ENCODE results near the gene STN1.

The STN1 gene

DNA sequence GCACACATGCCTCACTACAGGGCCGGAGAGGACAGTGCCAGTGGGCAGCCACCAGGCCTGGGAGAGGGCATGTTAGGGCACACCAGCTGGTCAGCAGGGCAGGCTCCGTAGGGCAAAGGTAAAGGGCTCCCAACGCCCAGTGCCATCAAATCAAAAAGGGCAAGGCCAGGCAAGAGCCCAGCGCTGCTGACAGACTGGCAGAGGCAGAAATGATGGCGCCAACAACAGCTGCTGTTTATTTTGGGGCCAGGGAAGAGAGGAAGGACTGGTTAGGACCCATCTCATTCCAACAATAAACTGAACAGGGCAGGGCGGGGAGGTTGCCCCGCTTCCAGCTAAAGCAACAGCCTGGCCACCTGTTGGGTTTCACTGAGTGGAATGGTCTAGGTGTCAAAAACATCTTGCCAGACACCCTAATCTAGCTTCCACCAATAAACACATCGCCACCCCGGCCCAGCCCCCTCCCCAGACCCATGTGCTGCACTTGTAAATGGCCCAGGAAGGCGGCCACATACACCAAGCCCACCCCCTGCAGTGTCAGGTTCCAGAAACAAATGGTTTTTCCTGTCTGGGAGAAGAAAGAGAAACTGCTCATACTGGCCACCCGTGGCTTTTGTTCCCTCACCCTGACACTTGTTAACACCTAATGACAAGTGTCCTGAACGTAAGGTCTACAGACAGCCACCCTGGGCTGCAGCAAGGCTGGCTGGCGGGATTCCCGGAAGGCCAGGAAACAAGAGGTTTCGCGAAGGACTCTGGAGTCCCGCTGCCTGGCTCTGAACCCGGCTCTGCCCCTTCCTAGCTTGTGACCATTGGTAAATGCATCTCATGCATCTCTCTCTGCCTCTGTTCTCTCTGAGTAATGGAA is 77.9 kb downstream of the STN1 start:
- no peak for DNase-seq

DNA sequence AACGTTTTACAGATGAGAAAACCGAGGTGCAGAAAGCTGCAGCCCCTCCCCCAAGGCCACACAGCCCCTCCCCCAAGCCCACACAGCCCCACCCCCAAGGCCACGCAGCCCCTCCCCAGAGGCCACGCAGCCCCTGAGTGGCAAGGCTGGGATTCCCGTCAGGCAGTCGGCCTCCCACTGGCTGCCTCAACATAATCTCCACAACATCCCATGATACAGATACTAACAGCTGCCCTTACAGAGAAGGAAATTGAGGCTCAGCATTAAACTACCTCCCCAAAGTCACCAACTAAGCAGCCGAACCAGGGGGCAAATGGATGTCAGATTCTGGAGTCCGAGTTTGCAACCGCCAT is 78.5 kb downstream of the STN1 start:
- no peak for DNase-seq

DNA sequence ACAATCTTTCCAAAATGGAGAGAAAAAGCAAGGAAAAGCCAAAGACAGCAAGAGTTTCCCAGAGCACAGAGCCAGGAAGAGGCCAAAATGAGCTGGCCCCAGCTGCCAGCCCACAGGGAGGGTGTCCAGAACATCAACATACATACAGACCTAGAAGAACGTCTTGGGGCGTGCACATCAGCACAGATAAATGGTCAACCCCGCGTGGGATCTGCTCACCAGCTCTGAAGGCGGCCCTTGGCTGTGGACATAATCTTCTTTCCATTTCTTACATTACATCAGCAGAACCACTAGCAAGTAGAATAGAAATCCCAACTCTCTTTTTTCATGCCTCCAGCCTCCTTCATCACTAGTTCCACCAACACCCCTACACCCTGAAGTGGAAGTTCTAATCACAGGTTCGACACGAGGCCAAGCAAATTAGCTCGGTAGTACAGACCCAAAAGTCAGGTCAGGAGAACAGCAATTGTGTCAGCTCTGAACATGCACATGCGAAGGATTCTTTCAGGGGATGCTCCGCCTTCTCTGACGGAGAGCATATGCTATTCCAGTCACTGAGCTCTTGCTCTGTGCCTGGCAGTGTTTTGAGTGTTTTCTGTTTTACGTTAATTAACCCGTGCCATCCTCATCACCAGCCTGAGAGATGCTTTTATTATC is 79.0 kb downstream of the STN1 start:
- no peak for DNase-seq

DNA sequence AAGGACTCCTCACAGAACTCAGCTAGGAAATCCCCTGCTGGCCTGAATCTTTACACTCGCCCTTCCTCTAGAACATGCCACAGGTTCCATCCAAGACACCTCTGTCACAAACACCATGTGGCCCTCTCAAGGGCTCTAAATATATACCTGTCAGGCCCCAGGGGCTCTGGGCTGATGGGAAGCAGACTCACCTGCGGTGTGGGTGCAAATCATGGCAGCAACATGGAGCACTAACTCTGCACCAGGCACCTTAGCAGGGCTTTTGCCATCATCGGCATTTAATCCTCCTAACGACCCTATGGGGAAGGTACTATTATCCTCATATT is 80.0 kb downstream of the STN1 start:
- no peak for DNase-seq

DNA sequence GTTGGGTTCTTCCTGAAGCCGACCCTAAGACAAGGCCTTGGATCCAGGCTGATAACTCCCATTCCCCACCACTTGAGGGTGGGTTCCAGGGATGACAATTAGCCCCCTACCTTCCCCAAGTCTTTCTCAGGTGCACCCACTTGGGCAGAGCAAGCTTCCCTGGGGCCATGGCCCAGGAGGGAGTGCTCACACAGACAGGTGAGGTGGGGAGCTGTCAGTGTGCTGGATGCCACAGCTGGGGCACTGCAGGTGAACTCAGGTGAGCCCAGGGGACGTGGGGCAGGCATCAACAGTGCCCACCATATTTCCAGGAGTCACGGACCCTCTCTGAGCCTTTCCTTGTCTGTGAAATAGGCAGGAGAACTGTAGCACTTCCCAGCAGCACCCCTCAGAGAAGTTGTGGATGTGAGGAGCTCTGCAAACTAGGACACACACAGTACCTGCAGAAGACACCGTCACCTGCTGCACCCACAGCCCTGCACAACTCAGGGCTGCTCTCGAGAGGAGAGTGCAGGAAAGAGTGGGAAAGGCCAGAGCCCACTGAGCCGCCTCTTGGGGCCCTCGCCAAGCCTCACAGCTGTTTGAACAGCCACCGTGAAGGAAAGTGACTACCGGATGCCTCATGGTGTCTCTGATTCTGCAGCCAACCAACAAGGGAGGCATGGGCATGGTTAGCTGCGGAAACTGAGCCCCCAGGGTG is 80.5 kb downstream of the STN1 start:
- no peak for DNase-seq

DNA sequence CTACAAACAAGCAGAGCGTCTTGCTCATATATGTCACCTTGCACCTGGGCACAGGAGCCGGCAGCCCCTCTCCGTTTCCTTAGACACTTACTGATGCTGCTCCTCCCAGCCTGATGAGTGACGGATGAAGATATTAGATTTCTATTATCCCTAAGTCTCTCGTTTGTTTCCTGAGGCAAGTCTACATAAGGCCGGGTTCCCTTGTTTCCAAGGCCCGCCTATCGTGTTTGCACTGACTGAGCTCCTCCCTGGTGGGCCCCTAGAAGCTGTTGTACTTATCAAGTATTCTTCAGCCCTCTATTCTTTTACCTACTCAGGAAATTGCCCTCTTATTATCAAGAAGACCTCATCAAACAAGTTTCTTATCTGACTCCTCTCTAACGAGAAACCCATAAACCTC is 81.1 kb downstream of the STN1 start:
- DNase-seq: no peak

DNA sequence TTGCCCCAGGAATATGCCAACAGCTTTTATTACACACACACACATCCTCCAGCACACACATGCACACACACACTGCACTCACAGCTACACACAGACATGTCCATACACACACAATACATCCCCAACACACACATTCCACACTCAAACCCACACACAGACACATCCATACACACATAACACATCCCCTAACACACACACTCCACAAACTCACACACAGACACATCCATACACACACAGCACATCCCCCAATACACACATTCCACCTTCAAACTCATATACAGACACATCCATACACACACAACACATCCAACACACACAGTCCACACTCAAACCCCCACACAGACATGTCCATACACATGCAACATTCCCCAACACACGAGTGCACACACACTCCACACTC is 81.7 kb downstream of the STN1 start:
- no peak for DNase-seq

DNA sequence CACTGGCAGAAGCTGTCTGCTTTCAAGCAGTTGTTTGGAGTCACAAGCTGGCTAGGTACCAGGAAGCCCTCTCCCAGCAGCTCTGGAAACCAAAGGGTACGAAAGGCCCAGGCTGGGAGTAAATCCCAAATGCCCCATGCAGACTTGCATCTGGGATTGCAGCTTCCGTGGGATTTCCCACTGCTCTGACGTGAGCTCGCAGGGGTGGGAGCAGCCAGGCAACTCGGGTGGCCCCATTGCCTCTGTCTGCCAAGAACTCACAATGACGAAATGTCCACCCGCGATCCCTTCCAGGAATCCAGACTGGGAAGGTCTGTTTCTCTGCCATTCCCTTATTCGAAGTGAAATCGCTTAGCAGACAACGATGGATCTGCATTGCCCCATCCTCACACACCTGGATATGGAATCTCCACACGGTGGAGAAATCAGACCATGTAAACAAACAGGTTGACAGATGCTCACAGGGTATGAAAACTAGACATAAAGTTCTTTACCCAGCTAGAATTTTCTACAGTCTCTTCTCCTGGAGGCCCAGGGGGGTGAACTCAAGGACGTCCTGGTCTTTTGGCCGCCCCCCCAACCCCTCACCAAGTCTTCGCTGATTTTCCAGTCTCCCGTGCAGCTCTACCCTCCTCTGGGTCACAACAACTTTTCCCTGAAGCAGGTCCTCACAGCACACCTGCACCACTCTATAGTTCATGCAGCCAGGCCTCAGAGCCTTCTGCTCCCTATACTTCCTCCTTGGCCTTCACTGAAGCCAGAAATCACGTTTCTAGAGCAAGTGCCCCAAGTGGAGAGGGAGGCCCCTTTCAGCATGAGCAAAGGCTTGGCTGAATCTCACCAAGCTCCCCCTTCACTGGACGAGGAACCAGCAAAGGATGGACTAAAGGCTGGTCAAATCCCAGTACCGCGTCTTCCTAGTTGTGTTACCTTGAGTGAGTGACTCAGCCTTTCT is 82.6 kb downstream of the STN1 start:
- no peak for DNase-seq

DNA sequence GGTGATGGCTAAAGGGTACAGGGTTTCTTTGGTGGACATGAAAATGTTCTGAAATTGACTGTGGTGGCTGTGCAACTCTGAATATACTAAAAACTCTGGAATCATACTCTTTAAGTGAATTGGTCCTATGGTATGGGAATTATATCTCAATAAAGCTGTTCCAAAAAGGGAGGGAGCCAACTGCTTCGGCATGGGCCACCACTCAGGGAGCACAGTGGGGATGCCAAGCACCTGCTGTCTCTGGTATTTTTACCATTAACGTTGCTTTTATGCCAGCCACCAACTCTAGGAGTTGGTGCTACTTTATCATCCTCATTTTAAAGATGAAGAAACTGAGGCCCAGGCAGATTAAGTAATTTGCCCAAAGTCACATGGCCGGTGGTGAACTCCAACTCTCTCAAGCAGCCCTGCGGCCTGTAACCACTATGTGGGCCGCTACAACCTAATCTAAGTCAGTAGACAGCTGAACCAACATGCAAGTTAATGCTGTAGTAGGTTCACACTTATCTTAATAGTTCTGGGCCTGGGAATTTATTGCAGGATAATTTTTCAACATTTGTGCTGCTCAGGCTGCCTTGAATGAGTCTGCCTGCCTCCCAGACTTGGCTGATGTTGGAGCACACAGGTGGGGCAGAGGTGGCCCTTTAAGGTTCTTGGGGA is 83.4 kb downstream of the STN1 start:
- no peak for DNase-seq

DNA sequence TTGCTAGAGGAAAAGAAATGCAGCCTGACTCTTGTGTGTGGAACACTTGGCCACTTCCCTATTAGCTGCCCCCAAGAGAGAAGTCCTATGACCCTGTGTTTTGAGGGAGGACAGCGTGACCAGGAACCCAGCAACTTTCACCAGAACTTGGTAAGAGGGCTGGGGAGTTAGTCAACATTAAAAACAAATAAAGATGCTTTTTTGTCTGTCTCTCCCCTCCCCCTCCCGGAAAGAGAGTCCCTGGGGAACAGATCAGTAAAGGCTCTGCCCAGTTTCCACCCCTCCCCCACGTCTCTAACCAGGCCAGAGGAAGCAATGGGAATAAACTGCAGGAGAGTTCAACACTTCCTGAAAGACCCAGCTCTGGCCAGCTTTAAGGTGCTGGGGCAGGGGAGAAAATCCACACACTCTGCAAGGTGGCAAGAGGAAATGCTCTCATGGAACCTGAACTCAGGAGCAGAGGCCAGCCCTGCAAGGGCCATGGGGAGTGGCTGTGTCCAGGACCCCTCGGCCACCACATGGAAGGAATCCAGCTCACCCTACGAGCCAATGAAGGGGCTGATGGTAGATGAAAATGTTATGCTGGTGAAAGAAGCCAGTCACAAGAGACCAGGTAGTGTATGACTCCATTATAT is 84.1 kb downstream of the STN1 start:
- no peak for DNase-seq

DNA sequence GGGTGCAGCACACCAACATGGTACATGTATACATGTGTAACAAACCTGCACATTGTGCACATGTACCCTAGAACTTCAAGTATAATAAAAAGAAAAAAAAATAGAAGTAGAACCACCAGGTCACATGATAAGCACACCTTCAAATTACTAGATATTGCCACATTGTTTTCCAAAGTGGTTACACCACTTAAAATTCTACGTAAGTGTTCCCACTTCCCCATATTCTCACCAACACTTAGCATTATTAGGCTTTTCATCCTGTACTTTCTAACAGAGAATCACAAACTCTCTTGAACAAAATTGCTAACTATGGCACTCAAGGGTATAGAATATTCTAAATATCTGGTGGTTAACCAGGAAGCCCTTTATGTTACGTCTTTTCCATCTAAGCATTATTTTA is 85.2 kb downstream of the STN1 start:
- DNase-seq: no peak
